ENCODE results near the gene TNS2.

DNA sequence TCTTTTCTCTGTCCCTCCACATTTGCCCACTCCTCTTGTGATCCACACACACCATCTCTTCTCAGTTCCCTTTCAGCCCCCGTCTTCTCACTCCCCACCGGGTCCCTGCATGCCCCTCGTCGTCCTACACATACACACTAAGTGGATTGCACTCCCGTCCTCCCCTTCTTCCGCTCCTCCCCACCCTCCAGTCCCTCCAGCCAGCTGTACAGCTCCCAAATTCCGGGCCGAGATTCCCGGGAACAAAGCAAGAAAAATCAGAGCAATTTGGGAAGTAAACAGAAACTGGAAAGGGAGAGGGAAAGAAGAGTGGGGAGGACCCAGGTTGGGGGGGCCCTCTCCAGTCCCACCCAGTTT lies 47.3 kb downstream of the TNS2 start:
- TF ChIP-seq, protein P1, sequence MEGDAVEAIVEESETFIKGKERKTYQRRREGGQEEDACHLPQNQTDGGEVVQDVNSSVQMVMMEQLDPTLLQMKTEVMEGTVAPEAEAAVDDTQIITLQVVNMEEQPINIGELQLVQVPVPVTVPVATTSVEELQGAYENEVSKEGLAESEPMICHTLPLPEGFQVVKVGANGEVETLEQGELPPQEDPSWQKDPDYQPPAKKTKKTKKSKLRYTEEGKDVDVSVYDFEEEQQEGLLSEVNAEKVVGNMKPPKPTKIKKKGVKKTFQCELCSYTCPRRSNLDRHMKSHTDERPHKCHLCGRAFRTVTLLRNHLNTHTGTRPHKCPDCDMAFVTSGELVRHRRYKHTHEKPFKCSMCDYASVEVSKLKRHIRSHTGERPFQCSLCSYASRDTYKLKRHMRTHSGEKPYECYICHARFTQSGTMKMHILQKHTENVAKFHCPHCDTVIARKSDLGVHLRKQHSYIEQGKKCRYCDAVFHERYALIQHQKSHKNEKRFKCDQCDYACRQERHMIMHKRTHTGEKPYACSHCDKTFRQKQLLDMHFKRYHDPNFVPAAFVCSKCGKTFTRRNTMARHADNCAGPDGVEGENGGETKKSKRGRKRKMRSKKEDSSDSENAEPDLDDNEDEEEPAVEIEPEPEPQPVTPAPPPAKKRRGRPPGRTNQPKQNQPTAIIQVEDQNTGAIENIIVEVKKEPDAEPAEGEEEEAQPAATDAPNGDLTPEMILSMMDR (IDR thresholded peaks at IDR 0.05) = no peak
- TF ChIP-seq POLR2A (IDR thresholded peaks at IDR 0.05) = no peak

All from prostate gland (tissue), 2 donors.